NCI-H82 treated with DMSO at 0.1 percent for 48 hours (cell line): ENCODE measurements around the gene FAM76A.
A peak's percentile ranks its signal among the peaks of the same experiment; 100 is the strongest.

Experiments used
- DNase-seq: peaks from one replicate; lab custom pipeline; 2025; ENCODE audit not compliant: unreplicated experiment; lab: John Stamatoyannopoulos, UW

The FAM76A gene

DNA sequence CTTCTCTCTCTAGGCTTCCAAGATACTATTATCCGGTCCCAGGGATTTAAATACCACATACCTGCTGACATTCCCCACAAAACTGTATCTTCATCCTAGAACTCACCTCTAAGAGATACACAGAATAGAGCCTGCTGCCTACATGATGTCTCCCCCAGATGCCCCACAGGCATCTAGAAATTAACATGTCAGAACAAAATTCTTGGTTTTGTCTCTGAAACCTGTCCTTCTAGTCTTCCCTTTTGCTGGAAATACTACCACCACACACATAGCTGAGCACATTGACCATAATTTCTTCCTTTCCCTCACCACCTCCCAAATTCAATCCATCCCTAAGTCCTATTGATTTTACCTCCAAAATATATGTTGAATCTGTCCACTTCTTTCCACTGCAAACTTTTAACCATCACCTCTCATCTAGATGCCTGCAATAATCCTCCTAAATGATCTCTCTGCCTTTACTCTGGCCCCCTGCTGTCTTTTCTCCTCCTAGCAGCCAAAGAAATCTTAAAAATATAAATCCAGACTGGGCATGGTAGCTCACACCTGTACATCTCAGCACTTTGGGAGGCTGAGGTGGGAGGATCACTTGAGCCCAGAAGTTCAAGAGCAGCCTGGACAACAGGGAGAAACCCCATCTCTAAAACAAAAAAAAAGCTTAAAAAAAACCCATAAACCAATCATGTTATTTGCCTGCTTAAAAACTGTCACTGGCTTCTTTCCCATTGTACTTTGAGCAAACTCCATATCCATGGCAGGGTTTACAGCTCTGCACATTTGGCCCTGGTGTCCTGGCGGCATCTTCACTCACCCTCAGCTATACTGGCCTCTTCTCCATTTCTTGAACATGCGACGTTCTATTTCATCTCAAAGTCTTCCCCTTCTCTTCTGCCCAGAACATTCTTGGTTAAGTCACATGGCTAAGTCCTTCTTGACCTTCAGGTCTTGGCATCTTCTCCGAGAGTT is 6.2 kb upstream of the FAM76A start:
- peak; percentile 17 for DNase-seq

DNA sequence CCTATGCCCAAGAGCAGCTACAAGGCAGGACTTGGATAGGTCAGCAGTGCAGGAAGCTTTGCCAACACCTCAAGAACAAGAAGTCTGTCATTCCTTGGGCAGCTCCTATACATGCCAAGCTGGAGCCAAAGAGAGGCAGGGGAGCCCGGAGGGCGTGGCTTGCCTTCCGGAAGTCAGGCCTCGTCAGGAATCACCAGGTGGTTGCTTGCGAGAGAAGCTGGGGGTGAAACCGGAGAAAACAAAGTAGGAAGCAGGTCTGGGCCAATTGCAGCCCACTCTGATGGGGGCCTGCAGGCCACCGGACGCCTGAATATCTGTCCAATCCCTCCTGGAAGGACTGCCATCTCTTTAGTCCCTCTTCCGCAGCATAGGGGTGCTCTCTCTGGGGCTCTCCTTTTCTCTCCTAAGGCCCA is 794 bp upstream of the FAM76A start:
- peak; percentile 37 for DNase-seq

DNA sequence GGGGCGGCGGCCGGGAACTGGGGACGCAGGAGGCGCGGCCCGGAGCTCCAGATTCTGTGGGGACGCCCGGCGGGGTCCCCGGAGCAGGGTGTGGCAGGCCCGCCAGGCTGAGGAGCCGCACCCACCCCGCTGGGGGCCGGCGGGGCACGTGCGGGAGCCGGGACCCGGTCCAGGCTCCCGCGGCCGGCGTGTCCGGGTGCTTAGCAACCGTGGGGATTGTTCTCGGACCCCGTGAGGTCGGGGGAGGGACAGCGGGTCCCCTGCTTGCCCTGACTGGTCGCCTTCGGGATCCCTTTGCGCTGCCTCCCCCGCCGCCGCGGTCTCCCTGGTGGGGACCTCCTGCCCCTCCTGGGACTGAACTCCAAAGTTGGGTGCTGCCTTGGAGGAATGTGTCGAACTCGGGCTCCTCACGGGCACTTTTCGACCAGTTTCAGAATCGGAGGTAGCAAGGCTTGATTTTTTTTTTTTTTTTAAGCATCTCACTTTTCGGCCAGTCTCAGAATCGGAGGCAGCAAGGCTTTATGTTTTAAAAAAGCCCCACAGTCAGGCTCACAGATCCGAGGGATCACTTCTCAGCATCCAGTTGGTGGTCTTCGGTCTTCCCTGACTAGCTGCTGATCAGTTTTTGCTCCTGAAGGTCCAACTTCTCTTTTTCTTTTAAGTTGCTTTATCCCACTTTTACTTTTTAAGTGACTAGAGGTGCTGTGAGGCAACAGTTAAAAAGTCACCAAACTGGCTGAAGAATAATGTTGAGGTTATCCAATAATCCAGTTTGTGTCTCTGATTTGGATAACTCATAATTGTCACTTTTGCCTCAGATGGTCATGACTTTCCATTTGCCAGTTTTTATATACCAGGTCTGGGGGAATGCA is 648 bp downstream of the FAM76A start:
- no peak for DNase-seq

DNA sequence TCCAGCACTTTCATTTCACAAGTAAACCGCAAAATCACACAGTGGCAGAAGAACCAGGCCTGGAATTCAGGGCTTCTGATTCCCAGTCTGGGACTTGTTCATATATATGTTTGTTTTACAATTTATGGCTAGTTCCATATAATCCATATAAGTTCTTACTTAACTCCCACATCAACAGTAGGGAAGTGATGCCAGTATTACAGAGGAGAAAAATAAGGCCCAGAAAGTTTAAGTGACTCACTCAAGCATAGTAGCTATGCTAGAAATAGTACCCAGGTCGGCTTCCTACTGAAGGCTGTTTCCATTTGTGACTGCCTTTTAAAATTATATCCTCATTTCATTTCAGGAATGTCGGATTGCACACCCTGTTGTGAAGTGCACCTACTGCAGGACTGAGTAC is 1.4 kb downstream of the FAM76A start:
- DNase-seq = no peak

- no peak for DNase-seq
These were observed 10.5 kb downstream of the FAM76A start for GRCh38 chr1:27736252-27736651.

- DNase-seq = no peak
These were observed 15.4 kb downstream of the FAM76A start for GRCh38 chr1:27741121-27741520.

DNA sequence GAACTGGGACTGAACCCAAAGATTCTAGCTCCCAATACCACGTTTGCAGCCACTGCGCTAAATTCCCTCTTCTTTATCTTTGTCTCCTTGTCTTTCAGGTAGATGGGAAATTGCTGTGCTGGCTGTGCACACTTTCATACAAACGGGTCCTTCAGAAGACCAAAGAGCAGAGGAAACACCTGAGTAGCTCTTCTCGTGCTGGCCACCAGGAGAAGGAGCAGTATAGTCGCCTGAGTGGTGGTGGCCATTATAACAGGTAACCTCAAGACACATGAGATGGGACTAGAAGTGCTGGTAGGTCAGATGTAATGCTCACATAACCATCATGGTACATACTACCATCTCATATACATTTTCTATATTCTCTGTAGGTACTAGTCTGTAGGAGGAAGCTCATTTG is 18.8 kb downstream of the FAM76A start:
- DNase-seq = no peak

DNA sequence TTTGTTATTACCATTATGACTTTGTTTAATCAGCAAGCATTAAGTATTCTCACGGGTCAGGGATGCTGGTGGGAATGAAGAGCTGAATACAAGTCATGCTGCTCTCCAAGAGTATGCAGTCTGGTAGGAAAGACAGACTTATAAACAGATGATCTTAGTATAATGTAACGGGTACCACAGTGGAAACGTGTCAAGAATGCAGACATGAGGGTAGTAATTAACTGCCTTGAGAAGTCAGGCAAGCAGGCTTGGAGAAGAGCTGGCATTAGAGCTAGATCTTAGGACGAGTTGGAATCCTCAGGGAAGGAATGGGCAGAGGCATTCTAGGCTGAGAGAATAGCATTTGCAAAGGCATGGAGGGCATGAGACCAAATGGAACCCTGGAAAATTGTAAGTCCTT is 19.7 kb downstream of the FAM76A start:
- no peak for DNase-seq

DNA sequence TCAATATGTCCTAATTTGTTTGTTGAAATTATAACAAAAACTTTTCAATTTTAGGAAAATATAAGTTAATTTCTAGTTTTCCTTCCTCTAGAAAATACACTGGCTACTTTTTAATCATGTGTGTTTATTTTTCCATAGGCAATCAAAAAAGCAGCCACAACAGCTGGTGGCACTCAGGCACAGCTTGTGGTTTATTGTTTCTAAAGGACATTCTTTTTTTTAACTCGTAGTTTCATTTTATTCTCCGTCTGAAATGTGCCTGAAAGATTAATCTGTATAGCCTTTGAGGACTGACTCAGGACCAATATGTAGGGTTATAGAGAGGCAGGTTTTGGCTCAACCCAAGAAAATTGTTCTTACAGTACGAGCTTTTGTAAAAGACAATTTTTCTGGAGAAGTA is 26.6 kb downstream of the FAM76A start:
- DNase-seq = no peak

DNA sequence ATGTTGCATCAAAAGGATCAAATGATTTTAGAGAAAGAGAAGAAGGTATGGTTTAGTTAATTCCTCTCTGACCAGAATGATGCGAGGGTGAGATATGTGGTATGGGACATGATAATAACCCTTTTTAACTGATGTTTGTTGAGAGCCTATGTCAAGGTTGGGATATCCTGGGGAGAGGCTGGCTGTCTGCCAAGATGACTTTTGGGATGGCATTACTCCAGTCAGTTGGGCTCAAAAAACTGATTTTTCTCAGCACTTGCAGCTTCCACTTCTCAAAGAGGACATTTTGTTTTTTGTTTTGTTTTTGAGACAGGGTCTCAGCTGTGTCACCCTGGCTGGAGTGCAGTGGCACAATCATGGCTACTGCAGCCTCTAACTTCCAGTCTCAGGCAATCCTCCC is 29.5 kb downstream of the FAM76A start:
- DNase-seq = no peak

GRCh38 chr1:27755865-27756264 is 30.1 kb downstream of the FAM76A start:
- DNase-seq = no peak

DNA sequence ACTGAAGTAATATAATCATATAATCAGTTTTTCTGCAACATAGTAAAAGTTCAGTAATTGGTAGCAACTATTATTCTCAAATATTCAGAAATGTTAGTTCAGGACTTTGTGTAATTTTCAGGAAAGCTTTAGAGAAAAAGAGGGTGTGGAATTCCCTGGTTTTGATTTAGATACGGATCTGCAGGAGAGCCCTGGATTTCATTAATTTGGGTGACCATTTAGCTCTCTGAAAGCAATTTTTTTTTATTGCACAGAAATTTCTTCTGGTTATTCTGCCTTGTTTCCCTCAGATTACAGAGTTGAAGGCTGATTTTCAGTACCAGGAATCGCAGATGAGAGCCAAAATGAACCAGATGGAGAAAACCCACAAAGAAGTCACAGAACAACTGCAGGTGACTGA is 33.5 kb downstream of the FAM76A start:
- no peak for DNase-seq

DNA sequence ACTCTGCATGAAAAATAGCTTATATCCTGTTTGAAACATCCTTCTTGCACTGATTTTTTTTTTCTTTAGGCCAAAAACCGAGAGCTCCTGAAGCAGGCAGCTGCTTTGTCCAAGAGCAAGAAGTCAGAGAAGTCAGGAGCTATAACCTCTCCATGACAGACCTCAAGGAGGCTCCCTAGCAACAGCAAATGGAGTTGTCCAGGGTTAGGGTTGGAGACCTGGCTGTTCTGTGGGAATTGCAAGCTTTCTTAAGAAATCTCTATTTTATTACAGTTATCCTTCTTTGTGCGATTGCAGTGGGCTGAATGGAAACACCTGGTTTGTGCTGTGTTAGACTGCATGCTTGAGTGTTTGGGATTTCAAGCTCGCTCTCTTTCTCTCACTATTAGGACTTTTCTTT is 34.7 kb downstream of the FAM76A start:
- DNase-seq = no peak

DNA sequence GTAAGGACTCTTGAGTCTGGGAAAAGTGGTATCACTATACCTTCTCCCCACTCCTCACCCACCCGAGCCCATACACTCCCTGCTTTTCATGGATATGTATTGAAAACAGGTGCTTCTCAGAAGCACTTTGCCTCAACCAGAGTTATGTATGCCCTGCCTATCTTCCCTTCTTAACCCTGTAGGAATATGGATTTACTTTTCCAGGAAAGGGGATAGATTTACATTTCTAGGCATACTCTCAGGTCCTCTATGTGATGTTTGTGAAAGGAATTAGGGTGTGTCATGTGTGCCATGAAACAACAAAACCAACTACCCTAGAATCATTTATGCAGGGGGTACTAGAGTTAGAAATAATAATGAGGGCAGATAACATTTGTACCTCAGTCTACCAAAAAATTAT is 36.3 kb downstream of the FAM76A start:
- no peak for DNase-seq

DNA sequence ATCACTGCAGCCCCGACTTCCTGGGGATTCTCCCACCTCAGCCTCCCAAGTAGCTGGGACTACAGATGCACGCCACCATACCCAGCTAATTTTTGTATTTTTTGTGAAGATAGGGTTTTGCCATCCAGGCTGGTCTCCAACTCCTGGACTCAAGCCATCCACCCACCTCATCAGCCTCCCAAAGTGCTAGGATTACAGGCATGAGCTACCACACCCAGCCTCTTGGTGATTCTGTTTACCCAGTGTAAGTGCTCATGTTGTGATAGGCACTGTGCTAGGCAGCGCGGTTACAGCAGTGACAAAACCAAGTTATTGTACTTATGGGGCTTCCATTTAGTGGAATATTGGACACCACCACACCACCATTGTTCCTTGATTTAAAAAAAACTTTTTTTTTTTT is 37.6 kb downstream of the FAM76A start:
- no peak for DNase-seq

DNA sequence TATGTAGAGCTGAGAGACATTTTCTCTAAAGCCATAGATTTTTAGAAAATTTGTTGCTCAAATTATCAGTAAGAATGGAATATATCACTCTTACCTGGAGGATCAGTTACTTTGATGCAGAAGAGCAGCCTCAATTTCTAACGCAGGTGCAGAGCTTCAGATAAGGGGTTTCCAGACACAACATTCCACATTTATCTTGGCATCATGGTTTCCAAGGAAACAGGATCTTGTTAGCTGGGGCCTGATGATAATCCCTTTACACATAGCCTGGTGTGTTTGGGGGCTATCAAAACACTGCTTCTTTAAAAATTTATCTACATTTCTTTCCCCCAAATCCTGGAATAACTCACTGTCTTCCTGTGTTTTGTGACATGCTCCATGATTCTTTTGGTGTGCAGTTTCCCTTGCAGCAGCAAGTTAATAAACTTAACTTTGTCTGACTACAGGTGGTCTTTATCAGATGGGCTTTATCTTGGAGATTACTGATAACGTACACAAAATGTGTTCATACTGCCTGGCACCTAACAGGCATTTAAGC is 44.6 kb downstream of the FAM76A start:
- DNase-seq = peak; percentile 77

DNA sequence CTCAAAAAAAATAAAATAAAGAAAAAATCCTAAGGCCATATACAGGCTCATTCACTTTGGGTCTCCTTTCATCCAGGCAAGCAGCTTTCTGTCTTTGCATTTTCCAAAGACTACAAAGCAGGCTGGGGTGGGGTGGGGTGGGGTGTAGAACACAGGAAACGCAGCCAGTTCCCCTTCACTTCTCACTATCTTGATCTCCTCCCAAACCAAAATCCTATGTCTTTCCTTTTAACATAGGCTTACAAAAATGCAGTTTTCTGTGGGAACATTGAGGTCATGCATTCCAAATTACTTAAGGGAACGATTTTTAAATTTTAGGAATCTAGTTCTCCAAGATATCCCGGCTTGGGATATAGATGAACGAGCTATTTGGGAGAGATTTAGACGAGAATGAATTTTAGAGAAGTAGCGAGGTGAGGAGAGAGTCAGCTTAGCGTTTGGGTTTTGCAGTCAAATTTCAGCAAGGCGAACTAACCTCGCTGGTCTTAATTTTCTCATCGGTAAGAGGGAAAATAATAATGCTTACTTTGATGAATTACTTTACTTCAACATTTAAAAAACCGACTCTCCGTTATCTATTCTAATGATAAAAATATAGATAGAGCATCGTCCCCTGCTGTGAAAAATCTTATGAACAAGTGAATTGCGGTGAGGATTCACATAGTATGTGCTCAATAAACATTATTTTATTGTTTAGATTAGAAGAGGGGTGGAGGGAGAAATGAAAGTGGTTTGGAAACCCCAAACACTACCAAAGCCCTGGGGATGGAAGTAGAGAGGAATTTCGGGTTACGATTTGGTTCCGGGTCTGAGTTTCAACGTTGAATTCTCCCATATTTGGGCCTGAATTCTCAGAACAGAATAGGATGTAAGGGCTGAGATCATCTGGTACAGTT is 46.5 kb downstream of the FAM76A start:
- DNase-seq = no peak

GRCh38 chr1:27772932-27773825 is 47.4 kb downstream of the FAM76A start, which contains the start of gene STX12:
Gene STX12, plus strand, starts transcription at chr1:27773219. Its CDS starts 89 bp downstream, at chr1:27773308.
- peak; percentile 96 for DNase-seq

GRCh38 chr1:27773826-27774445 is 48.2 kb downstream of the FAM76A start:
- DNase-seq = no peak
